Stimulated activated CD4-positive, alpha-beta T cell treated with anti-CD3 and anti-CD28 coated beads, Interleukin-15, amount 100 ng/mL, for 24 hours (primary cell): ENCODE data around the gene ALKBH4.
"Not testable (repeated sequence)": the region's sequence is repeated elsewhere in the genome, so short reads cannot be mapped to it uniquely, and the experiment has no call there.

Experiments
- DNase-seq: peaks from one replicate; pipeline ENCODE4 v3.0.0-alpha.2; 2020

ALKBH4 gene

DNA sequence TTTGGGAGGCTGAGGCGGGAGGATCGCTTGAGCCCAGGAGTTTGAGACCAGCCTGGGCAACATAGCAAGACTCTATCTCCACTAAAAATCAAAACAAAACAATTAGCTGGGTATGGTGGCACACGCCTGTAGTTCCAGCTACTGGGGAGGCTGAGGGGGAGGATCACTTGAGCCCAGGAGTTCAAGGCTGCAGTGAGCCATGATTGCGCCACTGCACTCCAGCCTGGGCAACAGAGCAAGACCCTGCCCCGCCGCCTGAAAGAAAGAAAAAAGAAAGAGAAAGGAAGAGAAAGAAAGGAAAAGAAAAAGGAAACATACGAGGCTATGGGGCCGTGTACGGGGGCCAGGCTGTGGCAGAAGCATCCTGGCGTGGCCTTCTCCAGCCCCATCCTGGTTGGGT is 9.7 kb downstream of the ALKBH4 start:
- DNase-seq = not testable (repeated sequence)

DNA sequence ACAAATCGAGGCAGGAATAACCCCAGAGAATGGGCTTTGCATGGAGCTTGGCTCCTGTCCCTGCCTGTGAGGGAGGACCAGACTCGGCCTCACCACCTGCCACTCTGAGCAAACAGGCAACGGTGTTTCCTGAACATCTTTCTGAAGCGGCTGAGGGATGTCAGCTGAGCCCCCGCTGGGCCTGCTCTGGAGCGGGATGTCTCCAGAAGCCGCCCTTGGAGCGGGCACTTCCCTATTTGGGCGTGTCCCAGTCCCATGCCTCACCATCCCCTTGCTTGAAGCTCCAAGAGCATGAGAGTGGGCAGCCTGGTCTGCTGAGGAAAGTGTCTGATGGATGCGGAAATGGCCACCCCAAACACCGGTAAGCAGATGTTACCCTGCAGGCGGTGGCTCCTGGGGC is 10.2 kb downstream of the ALKBH4 start:
- DNase-seq = no peak

DNA sequence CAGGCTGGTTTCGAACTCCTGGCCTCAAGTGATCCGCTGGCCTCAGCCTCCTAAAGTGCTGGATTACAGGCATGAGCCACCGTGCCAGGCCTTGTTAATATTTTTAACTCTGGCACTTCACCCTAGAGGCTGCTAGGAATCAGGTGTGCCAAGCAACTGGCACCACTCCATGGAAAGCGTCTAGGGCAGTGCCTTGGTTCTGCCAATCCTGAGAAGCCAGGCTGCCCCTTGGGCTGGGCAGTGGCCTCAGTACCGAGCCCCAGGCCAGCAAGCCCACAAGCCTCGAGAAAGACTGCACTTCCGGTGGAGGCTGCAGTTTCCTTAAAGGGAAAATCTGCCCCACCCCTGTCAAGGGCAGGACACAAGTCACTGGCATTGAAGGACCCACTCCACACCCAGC is 11.3 kb downstream of the ALKBH4 start:
- DNase-seq = no peak

DNA sequence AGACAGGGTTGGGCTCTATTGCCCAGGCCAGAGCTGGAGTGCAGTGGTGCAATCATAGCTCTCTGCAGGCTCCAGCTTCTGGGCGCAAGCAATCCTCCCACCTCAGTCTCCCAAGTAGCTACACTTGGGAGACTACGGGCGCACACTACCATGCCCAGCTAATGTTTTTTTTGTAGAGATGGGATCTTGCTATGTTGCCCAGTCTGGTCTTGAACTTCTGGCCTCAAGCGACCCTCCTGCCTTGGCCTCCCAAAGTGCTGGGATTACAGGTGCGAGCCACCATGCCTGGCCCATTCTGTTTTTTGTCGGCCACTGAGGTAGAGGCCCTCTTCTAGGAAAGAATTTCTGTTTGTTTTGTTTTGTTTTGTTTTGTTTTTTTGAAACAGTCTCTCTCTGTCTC is 12.2 kb downstream of the ALKBH4 start:
- DNase-seq = no peak

DNA sequence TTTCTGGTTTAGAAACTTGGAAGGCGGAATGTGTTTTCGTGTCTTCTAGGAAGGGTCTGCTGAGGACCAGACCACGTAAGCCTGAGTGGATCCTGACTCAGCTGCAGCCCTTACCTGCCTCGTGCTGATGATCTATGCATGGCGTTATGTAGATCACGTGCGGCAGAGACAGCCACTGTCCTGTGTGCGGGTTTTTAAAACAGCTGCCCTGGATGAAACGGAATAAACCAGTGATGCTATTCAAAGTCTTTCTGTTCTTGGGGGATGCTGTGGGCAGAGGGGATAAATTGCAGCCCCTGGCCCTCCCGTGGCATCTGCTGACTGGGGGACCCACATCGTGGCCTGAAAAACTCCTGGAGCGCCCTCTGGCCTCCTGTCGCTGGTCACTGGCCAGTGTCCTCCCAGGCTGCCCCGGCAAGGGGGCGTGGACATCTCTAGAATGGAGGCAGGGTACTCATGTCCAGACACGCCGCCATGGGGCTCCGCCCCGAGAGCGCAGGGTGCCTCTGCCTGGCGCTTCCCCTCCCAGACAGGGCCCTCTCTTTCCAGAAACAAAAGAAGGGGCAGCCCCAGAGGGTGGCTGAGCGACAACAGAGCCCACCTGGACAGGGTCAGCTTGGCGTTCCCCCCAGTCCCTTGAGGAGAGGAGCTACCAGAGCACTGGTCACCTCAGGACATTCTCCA is 13.2 kb downstream of the ALKBH4 start:
- DNase-seq = no peak

DNA sequence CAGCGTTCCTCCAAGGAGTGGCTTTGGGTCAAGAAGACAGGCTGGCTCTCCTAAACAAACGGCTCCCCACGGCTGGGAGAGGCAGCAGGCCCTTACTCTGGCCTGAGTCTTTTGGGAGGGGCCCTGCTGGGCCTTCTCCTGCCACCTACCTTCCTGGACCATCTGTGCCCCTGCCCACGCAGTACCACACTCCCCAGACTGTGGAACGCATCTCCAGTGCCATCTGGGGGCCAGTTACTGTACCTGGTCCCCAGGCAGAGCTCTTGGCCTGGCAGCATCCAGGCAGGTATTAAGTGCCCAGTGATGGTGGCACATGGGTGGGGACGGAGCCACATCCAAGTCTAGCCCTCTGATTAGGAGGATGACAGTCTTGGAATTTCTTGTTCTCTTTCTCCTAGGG is 14.4 kb downstream of the ALKBH4 start:
- DNase-seq = peak; percentile 61

DNA sequence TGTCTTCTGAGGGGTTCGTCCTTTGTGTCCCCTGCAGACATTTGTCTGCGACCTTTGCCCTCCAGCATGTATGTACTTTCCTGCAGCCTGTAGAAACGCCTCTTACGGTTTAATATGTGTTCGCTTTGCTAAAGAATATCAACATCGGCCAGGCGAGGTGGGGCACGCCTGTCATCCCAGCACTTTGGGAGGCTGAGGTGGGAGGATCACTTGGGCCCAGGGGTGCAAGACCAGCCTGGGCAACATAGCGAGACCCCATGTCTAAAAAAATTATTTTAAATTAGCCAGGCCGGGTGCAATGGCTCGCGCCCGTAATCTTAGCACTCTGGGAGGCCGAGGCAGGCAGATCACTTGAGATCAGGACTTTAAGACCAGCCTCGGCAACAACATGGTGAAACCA is 15.5 kb downstream of the ALKBH4 start:
- no peak for DNase-seq

DNA sequence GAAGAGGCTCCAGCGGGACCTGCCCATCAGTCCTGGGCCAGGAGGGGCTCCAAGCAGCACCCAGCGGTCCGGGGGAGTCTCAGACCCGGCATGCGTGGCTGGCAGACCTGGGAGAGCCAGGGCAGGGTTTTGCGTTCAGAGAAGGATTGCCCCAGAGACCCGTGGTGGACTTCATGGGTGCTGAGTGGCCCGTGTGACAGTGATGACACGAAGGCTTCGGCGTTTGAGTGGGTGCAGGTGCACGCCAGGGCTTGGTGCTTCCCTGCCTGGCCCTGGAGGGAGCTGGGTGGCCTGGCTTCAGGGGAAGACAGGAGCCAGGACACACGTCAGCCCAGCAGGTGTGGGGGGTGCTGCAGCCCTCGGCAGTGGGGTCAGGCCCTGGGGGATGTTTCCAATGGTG is 17.4 kb downstream of the ALKBH4 start:
- DNase-seq = no peak

DNA sequence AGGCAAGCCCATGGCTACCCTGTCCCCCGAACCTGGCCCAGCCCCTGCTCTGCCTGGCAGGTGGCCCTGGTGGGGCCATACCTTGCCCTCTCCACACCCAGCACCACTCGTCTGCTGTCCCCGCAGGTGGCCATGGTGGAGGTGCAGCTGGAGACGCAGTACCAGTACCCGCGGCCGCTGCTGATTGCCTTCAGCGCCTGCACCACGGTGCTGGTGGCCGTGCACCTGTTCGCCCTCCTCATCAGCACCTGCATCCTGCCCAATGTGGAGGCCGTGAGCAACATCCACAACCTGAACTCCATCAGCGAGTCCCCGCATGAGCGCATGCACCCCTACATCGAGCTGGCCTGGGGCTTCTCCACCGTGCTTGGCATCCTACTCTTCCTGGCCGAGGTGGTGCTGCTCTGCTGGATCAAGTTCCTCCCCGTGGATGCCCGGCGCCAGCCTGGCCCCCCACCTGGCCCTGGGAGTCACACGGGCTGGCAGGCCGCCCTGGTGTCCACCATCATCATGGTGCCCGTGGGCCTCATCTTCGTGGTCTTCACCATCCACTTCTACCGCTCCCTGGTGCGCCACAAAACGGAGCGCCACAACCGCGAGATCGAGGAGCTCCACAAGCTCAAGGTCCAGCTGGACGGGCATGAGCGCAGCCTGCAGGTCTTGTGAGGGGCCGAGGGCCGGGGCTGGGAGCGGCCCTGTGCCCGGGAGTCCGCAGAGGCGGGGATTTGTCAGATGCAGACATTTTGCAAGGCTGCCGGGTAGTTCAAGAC is 18.1 kb downstream of the ALKBH4 start:
- no peak for DNase-seq

DNA sequence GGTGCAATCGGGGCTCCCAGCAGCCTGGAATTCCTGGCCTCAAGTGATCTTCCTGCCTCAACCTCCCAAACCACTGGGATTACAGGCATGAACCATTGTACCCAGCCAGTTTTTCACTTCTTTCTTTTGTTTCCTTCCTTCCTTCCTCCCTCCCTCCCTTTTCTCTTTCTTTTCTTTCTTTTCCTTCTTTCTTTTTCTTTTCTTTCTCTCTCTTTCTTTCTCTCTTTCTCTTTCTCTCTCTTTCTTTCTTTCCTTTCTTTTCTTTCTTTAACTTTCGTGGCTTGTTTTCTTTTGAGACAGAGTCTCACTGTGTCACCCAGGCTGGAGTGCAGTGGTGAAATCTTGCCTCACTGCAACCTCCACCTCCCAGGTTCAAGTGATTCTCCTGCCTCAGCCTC is 19.0 kb downstream of the ALKBH4 start:
- DNase-seq = no peak

DNA sequence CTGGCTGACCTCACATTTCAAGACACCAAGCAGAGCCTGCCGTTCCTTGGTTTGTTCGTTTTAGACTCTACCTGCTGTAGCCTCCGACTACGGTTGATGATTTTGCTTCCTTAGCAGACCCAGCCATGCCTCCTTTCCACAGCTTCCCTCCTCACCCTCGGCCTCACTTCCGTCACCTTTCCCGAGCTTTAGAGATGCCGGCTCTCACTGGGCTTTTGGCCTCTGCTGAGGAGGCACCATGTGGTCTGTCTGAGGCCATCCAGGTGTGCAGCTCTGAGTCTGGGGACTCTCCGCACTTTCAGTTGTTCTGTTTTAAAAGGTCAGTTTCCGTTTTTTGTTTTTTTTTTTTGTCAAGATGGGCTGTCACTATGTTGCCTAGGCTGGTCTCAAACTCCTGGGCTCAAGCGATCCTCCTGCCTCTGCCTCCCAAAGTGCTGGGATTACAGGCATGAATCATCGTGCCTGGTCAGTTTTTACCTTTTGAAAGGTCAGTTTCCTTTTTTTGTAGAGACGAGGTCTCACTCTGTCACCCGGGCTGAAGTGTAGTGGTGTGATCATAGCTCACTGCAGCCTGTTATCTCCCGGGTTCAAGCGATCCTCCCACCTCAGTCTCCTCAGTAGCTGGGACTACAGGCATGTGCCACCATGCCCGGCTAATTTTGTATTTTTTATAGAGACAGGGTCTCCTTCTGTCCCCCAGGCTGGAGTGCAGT is 19.5 kb downstream of the ALKBH4 start:
- DNase-seq = no peak

DNA sequence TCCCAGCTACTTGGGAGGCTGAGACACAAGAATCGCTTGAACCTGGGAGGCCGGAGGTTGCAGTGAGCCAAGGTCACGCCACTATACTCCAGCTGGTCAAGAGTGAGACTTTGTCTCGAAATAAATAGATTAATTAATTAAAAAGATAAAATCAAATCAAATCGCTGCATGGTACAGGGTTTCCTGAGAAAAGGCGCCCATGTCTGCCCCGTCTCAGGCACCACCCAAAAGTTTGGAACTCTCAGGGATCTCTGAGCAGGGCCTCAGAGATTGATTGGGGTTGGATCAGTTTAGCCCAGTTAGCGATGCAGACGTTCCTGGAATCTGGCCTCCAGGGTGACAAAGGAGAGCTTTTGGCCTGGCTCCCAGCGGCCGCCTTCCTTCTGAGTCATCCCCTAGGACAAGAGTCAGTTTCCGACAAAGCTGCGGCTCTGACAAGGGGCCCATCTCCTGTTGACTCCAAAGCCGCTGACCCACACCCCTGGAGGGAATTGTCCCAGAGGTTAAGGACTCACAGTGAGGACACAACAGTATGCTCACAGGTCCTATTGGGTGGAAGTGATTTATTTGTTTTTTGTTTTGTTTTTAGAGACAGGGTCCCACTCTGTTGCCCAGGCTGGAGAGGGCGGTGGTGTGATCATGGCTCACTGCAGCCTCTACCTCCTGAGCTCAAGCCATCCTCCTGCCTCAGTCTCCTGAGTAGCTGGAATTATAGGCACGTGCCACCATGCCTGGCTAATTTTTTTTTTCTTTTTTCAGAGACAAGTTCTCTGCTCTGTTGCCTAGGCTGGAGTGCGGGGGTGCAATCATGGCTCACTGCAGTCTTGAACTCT is 24.5 kb downstream of the ALKBH4 start:
- no peak for DNase-seq

DNA sequence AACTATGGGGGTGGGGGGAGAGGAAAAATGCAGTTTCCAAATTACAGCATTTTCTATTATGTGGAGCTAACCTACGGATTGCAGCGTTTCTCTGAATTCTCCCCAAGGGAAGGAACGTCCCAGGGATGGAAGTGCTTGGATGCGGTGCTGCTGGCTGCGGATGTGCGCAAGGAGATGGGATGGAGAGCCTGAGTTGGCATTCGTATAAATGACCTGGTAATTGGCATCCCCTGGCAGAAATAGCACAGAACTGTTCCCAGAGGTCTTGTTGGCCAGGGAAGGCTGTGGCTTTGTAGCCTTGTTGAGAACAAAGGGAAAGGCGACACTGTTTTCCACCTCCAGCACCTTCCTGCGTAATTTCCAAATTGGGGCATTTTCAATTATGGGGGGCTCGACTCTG is 28.5 kb downstream of the ALKBH4 start:
- DNase-seq = no peak

DNA sequence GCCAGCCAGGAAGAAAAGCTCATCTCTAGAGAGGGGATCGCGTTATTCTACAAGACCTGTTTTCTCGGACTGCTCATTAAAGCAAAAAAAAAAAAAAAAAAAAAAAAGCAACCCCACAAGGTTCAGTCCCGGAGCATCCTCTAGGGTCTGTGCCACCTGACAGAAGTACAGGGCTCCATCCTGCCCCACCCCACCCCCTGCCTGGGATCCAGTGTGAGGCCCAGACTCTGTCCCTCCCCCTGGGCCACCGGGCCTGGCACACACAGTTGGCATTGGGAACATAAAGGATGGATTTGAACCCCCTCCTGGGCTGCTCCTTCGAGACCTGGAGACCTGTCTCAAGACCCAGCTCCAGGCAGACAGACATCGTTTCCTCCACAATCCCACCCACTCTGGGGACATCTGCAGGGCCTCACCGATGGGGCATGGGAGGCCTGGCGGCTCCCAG is 30.6 kb downstream of the ALKBH4 start:
- DNase-seq = peak; percentile 40

DNA sequence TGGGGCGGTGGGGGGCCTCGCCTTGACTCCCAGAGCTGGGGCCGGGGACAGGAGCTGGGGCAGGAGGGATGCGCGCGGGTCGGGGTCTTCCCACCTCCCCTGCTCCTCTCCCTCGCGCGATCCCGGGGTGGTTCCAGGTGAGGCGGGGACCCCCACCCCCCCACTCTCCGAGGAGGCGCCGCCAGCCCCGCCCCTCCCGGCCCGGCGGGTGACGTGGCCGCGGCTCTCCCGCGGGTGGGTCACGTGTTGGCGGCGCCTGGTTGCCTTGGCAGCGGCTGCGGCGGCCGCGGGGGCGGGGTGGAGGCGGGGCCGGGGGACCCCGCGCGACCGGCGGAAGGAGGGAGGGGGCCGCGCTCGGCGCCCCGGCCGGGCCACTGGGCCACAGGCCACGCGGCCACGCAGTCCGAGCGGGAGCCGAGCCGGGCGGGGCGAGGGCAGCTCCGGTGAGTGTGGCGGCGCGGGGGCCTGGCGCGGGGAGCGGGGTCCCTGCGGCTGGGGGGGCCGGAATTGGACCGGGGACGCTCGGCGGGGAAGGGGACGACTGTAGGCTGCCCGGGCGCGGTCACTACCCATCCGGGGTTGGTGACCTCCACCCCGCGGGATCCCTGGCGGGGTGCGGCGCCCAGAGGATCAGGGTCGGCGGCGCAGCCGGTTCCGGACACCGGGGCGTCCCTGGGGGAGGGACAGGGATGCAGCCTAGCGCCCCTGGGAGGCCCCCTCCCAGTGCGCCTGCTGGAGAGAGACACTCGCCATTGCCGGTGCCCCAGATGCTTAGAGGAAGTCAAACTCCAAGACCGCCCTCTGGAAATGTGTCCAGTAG is 31.2 kb downstream of the ALKBH4 start, which contains the start of gene ORAI2:
Gene ORAI2 (plus strand): TSS at position 357 of the 820 bp plus-strand sequence. CDS start 5,382 bp downstream, outside the sequence.
- peak; percentile 91 for DNase-seq

DNA sequence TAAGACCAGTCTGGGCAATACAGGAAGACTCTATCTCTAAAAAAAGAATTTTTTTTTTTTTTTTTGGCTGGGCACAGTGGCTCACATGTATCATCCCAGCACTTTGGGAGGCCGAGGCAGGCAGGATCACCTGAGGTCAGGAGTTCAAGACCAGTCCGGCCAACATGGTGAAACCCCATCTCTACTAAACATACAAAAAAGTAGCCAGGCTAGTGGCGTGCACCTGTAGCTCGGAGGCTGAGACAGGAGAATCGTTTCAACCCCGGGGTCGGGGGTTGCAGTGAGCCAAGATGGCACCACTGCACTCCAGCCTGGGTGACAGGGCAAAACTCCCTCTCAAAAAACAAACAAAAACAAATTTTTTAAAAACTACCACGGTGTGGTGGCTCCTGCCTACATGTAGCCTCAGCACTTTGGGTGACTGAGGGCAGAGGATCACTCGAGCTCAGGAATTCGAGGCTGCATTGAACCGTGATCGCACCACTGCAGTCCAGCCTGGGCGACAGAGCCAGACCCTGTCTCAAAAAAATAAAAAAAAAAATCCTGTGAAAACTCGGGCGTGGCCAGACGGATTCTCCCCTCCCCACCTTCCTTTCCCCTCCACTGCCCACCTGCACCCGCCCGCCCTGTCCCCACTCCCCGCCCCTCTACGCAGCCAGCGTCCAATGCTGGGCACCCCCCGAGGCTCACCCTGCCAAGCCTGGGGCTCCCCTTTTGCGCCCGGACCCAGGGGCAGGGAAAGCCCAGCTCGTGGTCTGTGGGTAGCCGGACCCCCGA is 32.0 kb downstream of the ALKBH4 start:
- no peak for DNase-seq

DNA sequence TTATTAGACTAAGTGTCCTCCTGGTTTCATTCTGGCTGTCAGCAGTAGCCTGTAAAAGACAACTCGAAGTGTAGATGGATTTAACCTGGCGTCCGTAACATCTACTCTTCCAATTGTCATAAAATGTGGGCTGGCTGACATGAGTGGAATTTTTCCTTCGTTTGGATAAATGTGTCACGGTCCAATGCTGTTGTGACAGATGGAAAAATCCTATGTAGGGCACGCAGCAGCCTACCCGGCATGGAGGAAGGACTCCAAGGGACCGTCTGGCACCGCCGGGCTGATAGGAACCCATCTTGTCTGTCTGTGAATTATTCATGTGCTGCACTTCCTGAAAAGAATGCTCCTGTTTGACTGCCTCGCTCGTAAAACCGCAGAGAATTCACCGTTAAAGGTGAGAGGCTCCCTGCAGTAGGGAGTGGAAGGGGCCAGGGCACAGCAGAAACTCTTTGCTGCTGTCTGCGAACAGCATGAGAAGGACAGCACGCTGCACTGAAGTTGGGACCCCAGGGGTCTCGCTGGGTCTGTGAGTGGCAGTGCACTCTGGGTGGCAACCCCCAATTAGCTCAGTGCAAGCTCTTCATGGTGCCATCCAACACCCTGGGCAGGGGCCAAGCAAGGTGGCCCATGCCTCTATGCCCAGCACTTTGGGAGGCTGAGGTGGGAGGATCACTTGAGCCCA is 32.9 kb downstream of the ALKBH4 start:
- DNase-seq = peak; percentile 60

DNA sequence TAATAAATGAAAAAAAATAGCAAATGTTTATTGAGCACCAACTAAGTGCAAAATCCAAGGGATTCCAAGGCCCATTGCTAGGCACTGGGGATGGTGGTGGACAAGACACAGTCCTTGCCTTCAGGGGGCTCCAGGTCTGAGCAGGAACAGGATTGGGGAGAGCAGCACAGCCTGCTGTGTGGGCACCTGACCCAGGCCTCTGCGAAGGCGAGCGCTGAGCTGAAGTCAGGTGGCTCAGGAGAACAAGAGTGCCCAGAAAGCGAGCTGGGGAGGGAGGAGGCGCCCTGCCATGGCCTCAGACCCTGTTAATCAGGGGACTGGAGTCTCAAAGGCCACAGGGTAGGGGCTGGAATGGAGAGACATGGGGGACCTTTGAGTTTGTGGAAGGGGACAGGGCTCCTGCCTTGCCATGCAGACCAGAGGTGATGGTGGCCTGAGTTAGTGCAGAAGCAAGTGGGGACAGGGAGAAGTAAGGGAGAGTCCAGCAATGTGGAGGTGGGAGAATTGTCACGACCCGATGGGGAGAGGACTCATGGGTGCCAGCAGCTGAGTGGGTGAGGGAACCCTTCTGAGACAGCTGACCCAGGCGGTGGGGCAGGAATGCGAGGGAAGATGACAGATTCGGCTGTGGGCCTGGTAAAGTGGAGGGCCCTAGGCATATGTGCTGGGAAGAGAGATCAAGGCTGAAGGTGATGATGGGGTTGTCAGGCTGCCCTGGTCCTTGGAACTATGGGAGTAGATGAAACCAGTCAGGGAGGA is 35.3 kb downstream of the ALKBH4 start:
- no peak for DNase-seq

DNA sequence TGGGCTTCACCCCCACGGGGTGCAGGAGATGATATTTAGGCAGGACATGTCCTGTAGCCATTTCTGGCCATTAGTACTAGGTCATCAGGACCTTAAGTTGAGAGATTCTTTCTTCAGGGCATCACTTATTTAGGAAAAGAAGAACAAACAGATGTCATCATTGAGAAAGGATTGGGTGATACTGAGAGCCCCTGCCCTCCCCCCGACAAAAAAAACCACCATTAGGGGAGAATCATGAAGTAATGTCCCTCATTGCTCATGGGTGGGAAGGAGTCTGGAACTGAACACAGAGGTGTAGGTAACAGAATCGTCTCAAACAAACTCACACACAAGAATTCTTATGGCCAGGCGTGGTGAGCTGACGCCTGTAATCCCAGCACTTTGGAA is 37.7 kb downstream of the ALKBH4 start:
- no peak for DNase-seq
